HG03460 (cell line): ENCODE data around the gene ATRN.
"Not testable (repeated sequence)": the region's sequence is repeated elsewhere in the genome, so short reads cannot be mapped to it uniquely, and the experiment has no call there.

Experiments
- ATAC-seq: cut with Tn5 transposase; IDR thresholded peaks from one replicate; pipeline ENCODE4 v1.9.1; 2021; ENCODE audit not compliant: unreplicated experiment

ATRN gene

DNA sequence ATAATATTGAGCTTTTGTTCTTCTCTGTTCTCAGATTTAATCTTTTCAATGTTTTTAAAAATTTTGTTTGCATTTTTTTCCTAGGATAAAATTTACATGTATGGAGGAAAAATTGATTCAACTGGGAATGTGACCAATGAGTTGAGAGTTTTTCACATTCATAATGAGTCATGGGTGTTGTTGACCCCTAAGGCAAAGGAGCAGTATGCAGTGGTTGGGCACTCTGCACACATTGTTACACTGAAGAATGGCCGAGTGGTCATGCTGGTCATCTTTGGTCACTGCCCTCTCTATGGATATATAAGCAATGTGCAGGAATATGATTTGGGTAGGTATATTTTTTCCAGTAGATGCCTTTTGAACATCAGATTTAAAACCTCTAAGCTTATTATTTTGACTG is 89.8 kb downstream of the ATRN start:
- ATAC-seq = no peak

GRCh38 chr20:3563133-3563532 is 92.3 kb downstream of the ATRN start:
- no peak for ATAC-seq

DNA sequence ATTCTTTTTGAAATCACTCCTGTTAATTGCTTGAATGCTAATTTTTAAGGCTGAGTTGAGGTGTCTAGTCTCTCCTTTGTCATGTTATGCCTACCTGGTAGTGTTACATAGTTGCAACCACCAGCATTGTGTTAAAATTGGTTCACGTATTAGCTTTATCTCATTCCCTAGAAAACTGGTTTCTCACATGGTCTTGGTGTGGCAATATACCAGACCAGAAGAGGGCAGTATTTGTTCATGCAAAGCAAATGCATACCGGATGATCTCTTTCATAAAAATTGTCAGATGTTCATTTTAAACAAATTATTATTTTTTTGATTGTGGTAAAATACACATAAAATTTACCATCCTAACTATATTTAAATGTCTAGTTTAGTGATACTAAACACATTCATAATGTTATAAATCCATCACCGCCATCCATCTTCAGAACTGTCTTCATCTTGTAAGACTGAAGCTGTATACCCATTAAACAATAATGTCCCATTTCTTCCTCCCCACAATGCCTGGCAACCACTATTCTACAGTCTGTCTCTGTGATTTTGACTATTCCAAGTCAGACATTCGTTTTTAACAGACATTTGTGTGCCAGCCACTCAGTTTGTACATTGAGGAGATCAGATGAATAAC is 92.8 kb downstream of the ATRN start:
- ATAC-seq = no peak

DNA sequence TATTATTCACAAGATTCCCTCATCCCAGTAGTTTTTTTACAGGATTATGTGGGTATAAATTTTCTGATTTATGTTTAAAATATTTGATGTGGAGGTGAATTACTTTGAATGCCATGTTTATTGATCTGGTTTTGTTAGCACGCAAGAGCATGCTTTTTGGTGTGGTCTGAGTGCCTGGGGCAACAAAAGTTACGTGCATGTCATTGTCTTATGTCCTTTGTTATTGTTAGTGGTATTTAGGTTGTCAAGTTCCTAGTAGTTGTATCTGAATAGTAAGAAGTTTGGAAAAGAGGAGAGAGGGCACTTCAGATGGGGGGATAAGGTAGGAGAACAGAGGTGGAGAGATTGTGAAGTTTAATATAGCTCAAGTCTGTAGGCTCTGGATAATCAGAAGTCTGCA is 95.0 kb downstream of the ATRN start:
- ATAC-seq = no peak

- no peak for ATAC-seq
These were observed 101.3 kb downstream of the ATRN start for GRCh38 chr20:3572151-3572550.

DNA sequence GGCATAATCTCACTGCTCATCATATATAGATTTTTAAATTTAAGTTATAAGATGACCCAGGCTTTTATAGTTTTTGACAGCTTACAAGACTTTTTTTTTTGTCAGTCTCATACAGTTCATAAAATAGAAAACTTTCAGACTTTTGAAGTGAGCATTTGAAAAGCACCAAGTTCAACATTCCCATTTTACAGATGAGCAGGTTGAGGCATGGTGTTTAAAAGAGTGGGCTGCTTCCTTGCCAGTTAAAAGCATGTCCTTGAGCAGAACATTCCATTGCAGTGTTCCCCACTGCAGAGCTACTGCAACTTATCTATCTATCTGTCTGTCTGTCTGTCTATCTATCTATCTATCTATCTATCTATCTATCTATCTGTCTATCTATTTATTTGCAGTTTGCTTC is 105.5 kb downstream of the ATRN start:
- no peak for ATAC-seq

DNA sequence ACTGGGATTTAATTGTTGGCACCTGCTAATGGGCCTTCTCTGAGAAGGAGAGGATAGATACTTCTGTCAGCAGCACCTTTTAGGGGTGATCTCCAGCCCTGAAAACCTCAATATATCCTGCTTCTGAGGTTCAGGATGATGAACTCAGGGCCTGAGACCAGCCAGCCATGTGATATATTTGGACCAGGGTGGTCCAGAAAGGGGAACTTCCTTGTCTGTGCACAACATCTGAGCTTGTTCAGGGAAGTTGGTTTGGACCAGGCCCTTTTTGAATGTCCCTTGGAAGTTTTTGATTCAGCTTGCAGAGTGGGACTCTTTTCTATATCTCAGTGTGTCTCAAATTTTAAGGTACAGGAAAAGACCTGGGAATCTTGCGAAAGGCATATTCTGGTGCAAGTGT is 106.5 kb downstream of the ATRN start:
- no peak for ATAC-seq

GRCh38 chr20:3580412-3580811 is 109.6 kb downstream of the ATRN start:
- no peak for ATAC-seq

- ATAC-seq = no peak
These were observed 112.9 kb downstream of the ATRN start for GRCh38 chr20:3583765-3584164.

- ATAC-seq = no peak
These were observed 115.3 kb downstream of the ATRN start for GRCh38 chr20:3586093-3586492.

- ATAC-seq = no peak
These were observed 119.3 kb downstream of the ATRN start for GRCh38 chr20:3590164-3590563.

- ATAC-seq = no peak
These were observed 122.1 kb downstream of the ATRN start for GRCh38 chr20:3592931-3593330.

DNA sequence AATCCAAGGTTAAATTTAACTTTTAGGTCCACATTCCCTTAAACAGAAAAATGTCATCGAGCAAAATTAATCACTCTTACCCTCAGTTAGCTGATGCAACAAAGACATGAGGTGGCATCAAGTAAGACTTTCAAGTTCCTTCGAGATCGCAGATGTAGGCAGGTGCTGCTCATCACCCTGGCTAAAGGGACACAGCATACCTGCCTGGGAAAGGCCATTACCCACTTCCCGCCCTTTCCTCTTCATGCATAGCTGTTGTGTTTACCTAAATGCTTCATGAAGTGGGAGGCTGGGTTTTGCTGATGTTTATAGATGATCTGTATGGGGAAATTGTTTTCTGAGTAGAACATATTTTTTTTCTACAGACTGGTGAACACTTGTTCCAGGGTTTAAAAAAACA is 124.7 kb downstream of the ATRN start:
- ATAC-seq = no peak

DNA sequence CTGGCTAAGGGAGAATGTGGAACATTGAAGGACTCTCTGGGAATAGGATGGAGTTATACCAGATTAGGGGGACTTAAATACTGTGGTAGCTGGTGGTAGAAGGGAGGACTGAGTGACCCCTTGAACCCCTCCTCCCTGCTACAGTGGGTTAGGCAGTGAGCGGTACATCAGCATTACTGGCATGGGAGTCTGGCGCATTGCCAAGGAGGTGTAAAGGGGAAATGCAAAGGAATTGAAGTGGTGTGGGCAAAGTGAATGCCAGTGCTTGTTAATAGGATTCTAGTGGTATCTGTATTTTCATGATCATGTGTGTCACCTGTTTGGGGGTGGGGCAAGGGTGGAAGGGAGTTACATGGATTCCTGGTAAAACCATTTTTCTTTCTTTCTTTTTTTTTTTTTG is 132.3 kb downstream of the ATRN start:
- ATAC-seq = no peak

GRCh38 chr20:3605386-3605886 is 134.6 kb downstream of the ATRN start:
- ATAC-seq = not testable (repeated sequence)

DNA sequence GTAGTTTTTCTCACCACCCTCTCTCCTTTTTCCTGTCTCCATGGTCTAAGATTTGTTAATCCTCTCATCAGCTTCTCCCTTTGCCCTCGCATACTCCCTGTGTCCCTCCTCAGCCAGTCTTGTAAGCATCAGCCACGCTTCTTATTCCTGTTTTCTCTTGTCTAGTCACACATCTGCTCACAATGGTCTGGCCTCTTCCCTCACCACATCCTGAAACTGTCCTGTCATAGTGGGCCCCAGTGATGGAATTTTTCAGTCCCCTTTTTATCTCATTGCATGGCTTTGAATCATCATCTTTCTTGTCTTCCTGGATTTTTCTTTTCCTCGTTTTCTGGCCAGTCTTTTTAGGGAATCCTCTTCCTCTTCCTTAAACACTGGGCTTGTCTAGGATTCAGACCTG is 135.2 kb downstream of the ATRN start:
- no peak for ATAC-seq

GRCh38 chr20:3611901-3612300 is 141.1 kb downstream of the ATRN start:
- no peak for ATAC-seq

DNA sequence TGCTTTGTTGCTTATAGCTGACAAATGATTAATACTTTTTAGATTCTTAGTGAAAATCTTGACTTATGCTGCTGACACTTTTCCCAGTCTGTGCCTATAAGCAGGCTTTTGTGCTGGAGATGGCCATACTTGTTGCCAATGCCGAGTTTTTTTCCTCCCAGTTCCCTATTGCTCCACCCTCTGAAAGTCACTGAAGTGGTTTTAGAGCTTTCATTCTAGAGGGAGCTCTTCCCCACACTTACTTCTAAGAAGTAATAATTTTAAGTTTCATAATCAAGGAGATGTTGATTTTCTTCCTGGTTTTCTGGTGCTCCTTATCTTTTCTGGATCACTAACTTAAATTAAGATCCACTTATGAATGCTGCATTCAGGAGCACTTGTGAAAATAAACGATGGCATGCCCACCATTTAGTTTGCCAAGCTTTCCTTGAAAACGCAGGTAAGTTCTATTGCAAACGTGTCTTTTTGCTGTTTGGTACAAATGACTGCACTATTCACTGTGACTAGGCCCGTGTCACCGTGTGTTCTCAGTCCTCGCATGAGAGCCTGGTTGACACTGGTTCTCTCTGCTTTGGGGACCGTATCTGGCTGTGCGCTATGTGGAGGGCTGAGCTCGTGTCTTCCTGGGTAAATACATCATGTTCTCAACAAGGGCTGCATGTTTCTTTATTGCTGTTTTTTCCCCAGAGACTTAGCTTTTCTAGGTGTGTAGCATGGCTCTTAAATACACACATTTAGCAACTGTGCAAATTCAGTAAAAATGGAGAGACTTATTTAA is 142.2 kb downstream of the ATRN start:
- no peak for ATAC-seq

DNA sequence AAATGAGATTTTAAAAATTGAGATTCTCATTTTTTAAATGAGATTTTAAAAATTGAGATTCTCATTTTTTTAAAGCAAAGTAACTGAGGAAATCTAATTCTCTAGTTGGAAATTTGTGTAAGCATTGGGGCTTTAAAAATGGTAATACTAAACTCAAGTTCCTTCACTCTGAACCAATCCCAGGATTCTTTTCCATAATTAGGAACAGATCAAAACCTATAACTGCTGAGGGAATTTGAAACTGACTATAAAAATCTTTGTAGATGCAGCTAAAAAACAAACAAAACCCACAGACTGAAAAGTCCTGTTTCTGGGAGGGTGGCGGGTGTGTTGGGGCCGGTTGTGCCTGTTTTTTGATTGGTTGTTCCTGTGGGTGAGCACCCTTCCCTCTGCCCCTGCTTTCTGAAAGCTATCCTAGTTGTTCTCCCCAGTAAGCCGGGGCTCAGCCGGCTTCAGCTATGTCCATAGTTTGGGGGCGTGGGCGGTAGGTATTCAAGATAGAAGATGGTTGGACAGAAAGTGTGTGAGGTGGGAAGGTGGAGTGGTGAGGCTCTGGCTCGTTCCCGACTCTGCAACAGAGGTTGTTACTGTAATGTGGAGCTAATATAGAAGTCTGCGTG is 143.1 kb downstream of the ATRN start:
- ATAC-seq = no peak

GRCh38 chr20:3614466-3614865 is 143.6 kb downstream of the ATRN start:
- ATAC-seq = no peak

GRCh38 chr20:3615171-3615840 is 144.5 kb downstream of the ATRN start:
- ATAC-seq = not testable (repeated sequence)

DNA sequence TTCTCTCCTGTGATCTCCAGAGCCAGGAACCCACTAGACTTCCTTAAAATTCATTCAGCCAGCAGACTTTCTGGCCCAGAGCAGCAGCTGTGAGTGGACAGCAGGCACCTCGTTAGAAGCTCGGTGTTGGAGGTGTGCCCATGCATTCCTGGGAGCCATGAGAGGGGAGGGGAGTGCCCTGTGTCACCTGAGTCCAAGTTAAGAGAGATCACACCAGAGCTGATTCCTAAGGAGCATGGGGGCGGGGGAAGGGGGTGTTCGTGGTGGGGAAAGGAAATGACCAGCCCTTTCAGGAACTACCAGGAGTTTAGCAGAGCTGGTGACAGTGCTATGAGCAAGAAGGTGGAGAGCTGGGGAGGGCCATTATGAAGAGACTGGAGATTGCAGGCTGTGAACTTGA is 145.4 kb downstream of the ATRN start:
- no peak for ATAC-seq
